GM18499 (cell line): Measurements from ENCODE around the gene GANC.

Experiments used
- ATAC-seq: cut with Tn5 transposase; IDR thresholded peaks from one replicate; pipeline ENCODE4 v1.9.1; 2021; ENCODE audit warnings: moderate number of reproducible peaks; ENCODE audit not compliant: insufficient read depth, unreplicated experiment

GANC gene

DNA sequence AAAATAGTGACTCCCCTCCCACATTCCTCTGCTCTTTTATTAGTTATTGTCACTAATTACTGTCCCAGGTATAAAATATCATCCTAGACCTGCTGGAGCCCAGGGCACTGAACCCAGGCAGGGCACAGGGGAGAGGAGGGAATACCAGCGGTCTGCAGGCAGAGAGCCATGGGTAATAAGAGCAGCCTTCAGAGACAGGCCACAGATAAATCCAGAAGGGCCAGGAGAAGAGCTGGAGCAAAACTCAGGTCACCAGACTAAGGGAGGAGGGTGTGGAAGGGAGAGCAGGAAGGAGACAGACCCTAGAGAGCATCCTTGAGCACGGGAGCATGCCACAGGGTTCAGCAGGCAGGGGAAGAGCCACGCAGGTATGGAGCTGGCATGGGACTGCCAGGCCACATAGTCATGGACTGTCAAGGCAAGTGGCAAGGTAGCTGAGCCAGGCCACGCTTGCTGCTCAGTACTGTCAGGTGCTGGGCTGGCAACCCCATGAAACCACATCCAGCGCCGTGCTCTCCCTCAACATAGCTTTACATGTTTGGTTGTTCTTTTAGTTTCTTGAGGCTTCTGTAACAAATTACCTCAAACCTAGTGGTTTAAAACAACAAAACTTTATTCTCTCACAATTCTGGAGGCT is 70.7 kb downstream of the GANC start:
- ATAC-seq: no peak

- no peak for ATAC-seq
These were observed 71.8 kb downstream of the GANC start for GRCh38 chr15:42344763-42345162.

DNA sequence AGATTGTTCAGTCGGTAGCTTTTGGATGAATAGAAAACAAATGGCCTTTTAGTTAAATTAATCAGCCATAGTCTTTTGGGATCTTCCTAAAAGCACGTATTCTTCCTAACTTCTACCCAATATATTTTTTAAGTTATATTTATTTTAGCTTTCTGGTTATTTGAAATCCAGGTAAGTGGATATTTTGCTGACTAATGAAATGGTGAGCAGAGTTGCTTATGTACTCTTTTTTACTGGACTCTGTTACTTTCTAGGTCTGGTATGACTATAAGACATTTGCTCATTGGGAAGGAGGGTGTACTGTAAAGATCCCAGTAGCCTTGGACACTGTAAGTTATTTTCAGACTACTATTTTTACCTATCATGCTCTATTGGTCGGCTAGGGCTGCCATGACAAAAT is 72.5 kb downstream of the GANC start:
- no peak for ATAC-seq

- no peak for ATAC-seq
These were observed 75.1 kb downstream of the GANC start for GRCh38 chr15:42348083-42348482.

- no peak for ATAC-seq
These were observed 76.2 kb downstream of the GANC start for GRCh38 chr15:42349186-42349585.

DNA sequence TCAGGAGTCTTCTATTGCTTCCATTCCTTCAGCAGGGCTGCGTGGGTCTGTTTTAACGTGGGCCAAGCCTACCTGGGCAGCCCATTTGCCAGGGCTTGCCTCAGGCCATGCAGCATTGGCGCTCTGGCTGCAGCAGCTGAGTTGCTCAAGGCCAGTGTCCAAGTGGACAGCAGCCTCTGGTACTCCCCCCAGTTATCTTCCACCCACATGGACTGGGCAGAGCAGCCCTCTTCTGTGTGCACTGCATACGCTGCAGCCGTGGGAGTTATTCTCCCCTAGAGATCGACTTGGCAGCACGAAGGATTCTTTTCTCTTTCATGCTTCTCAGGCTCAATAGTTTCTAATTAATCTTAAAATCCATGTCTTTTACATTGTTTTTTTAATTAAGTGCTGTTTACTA is 79.4 kb downstream of the GANC start:
- ATAC-seq: no peak

- no peak for ATAC-seq
These were observed 80.1 kb downstream of the GANC start for GRCh38 chr15:42353061-42353460.

DNA sequence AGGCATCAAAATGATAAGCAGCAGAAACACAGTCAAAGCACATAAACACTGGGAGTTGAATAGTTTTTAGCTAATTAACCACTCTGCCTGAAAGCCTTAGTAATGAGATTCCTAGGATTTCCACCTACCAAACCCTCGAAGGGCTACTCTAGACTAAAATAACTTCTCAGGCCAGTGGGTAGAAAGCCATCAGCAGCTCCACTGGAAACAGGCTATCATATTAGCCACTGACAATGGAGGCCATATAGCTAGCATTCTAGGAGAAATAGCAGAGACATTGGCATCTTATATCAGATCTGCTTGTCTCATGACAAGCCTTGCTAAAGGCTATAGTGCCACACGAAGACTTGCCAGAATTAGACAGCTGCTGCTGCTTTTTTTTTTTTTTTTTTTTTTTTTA is 81.8 kb downstream of the GANC start:
- no peak for ATAC-seq

DNA sequence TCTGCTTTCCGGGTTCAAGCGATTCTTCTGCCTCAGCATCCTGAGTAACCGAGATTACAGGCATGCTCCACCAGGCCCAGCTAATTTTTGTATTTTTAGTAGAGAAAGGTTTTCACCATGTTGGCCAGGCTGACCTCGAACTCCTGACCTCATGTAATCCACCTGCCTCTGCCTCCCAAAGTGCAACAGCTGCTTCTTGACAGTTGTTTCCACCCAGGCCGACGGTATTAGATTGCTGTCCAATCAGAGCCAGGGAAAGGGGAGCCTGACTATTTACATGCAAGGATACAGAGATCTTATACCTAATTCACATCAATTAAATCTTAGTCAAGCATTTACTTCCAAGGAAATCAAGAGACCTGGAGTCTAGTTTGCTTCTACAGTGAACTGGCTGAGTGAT is 82.3 kb downstream of the GANC start:
- ATAC-seq: no peak

DNA sequence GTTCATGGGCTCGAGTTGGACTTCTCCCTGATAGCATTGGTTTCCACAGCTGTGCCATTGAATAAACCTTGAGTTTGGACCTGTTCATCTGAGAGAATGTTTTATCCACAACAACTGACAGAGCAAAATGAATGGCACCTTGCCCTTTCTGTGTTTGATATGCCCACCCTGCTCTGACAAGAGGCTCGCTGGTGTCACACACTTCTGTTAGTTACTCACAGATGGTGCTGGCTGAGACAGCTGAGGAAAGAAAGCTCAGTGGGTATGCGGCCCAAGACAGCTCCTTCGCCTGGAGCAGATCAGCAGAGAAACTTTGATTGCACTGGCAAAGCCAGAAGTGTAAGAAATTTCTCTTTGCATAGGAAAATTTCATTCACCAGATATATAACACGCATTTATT is 83.8 kb downstream of the GANC start:
- no peak for ATAC-seq

DNA sequence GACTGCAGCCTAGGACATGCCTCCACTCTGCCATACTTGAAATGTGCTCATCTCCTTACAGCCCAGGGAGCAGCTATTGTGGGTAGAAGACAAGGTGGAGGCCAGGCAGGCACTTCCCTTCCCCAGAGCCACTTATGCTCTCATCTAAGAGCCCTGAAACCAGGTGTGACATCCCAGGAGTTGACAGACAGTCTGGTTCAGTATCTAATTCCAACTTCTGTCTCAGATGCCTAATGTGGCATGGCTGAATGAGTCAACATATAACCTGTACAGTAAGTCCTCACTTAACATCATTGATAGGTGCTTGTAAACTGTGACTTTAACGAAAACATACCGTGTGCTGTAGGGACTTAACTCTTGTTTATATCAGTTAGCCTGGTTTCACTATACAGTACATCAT is 85.1 kb downstream of the GANC start:
- ATAC-seq: no peak

- ATAC-seq: no peak
These were observed 86.2 kb downstream of the GANC start, which contains the start of gene CAPN3 for GRCh38 chr15:42359249-42359648. Gene CAPN3, plus strand, starts transcription at chr15:42359501. Its CDS starts 305 bp downstream, at chr15:42359806.

DNA sequence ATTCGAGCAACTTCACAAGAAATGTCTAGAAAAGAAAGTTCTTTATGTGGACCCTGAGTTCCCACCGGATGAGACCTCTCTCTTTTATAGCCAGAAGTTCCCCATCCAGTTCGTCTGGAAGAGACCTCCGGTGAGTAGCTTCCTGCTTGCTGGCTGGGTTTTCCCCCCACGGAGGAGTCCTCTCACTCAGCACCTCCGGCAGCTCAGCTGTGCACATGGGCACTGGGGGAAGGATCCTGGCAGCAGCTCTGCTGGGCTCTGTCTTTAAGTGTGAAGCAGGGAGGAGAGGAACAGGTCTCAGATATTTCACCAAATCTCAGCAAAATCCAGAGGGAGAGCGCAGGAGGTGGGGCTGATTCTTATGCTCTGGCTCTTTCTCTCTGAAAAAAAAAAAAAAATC is 87.0 kb downstream of the GANC start:
- ATAC-seq: no peak

GRCh38 chr15:42360535-42361112 is 87.6 kb downstream of the GANC start:
- no peak for ATAC-seq

- no peak for ATAC-seq
These were observed 90.5 kb downstream of the GANC start for GRCh38 chr15:42363487-42363886.

- no peak for ATAC-seq
These were observed 90.9 kb downstream of the GANC start for GRCh38 chr15:42363942-42364341.

DNA sequence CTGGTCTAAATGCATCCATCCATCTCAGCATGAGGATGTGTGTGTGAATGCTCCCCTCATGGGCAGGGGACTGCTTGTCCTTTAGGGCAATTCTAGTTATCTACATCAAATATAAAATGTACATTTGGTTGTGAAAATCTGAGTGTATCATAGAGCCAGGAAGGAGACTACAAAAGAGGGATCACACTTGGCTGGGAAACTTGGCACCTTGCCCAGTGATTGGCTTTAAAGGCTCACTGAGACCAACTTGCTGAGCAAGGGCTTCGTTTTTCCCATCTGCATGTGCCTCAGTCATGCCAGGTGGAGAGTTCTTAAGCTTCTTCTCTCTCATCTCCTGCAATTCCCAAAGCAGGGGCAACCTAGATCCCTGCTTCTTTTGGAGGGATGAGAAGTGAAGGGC is 91.5 kb downstream of the GANC start:
- no peak for ATAC-seq

DNA sequence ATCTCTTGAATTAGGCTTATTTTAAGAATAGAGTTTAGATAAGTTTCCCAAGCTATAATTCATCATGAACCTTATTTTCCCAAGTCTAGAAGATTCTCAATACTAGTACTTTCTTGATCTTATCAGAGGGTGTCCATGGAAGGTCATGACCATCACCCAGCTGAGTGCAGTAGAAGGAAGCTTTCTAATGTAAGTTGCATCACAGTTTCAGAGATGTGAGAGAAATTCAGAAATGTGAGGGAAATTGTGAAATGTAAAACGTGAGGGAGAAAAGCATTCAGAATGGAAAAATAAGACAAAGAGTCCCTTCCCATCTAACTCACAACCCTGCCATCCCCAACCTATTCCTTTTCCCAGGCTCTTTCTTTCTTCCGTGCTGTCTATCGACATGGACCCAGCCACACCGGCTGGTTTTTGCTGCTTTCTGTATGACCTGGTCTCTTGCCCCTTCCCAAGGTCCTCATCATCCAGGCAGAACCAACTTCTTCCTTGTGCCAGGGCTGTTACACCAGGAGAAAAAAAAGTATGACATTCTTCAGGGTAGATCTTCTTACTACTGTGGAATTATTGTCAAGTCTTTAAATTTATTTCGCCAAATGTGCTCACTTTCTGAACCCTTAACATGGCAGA is 93.0 kb downstream of the GANC start:
- ATAC-seq: no peak

- ATAC-seq: no peak
These were observed 94.0 kb downstream of the GANC start for GRCh38 chr15:42367041-42367440.

DNA sequence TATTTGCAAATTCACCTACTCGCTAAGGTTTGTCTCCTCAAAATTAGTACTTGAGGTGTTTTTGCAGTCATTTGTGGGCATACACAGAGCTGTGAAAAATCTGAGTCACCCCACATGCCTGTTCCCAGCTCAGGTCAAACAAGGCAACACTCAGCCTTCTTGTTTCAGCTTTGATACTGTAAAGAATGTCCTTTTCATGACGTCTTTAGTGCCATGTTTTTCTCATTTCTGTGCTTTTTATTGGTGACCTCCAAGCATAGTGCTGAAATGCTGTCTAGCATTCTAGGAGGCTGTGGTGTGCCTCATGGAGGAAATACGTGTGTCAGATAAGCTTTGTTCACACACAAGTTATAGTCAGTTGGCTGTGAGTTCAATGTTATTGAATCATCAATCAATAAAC is 95.1 kb downstream of the GANC start:
- ATAC-seq: no peak

DNA sequence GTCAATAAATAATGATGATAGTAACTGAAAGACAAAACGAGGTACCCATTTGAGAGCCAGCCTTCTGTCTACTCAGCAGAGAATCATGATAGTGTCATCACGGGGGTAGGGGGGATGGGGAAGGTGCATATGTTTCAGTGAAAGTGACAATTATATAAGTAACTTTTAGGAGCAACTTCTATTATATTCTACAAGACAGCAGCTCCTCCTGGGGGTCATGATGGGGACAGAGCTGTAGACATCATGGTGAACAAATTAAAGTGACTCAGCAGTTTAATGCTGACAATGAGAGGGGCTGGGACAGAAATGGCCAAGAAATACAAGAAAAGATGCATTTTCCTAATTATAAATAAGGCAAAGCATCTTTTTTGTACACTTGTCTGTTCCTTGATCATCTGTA is 98.1 kb downstream of the GANC start:
- no peak for ATAC-seq

DNA sequence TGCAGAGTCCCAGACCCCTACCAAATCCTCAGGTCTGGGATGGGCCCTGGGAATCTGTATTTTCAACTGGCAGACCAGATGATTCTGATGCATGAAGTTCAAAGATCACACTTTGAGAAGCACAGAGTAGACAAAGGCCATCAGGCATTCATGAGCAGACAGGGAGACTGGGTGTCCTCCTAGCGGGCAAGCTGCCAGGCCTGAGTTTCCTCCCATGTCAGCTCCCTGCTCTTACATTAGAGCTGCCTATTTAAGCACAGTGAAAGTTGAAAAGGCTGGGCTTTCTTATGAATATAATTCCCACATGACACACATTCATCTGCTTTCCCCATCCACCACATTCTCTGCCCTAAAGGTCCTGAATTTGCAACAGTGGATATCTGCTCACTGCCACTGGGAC is 100.3 kb downstream of the GANC start:
- no peak for ATAC-seq
